Neural crest cell (in vitro differentiated cells): ENCODE measurements around the gene EPB41L4A. TPM values are rescaled to one million over a fixed set of nuclear protein-coding genes. Genes with fewer than 3 reads are reported as not detected.

Source experiments
- DNase-seq: peaks from one replicate; pipeline ENCODE4 v3.0.0; 2021; ENCODE audit warnings: low read depth, mixed read lengths, low spot score
- H3K27ac Mint-ChIP-seq: one replicate; pipeline ENCODE4 v1.8.0; 2021; ENCODE audit warnings: mild to moderate bottlenecking, mixed read lengths; ENCODE audit not compliant: unreplicated experiment
- H3K27me3 Mint-ChIP-seq: 2 replicates; pipeline ENCODE4 v1.8.0; 2021; ENCODE audit warnings: low read depth, mild to moderate bottlenecking, mixed read lengths
- H3K36me3 Mint-ChIP-seq: 2 replicates; pipeline ENCODE4 v1.8.0; 2021; ENCODE audit warnings: low read depth, mild to moderate bottlenecking, mixed read lengths
- H3K4me1 Mint-ChIP-seq: 2 replicates; pipeline ENCODE4 v1.8.0; 2021; ENCODE audit warnings: mixed read lengths
- H3K4me3 Mint-ChIP-seq: one replicate; pipeline ENCODE4 v1.8.0; 2021; ENCODE audit warnings: mild to moderate bottlenecking, mixed read lengths
- H3K9me3 Mint-ChIP-seq: 2 replicates; pipeline ENCODE4 v1.8.0; 2021; ENCODE audit warnings: mixed read lengths
- total RNA-seq: library from RNA; stranded (reverse); gene quantifications from 2 replicates; pipeline ENCODE4 v1.2.1, GENCODE V29; 2021
- TF ChIP-seq, protein P1 (sequence below): fragments of 200-600 bp; sonication (generic); conservative IDR thresholded peaks from 2 replicates; pipeline ENCODE4 v1.5.0; 2021; ENCODE audit warnings: antibody characterized with exemption, mild to moderate bottlenecking

Gene EPB41L4A
- total RNA-seq, 1 donor from 2014 or later = 10.8 TPM

DNA sequence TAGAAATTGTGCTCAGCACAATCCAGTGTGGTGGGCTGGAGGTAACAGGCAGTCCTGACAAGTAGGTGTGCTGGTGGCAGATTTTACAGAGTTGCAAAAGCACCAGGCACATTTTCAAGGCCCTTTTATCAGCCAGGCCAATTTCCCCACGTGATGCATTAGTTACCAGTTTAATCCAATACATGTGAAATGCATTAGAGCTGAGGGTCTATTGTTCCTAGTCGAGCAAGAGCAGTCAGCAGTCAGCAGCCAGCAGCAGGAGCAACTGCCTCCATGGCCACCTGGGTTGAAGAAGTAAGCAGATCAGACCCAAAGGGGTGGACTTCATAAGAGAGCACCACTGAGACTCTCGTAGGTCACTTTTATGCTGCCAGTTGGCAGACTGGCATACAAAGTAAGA is 76.7 kb downstream of the EPB41L4A start:
- TF ChIP-seq, protein P1, sequence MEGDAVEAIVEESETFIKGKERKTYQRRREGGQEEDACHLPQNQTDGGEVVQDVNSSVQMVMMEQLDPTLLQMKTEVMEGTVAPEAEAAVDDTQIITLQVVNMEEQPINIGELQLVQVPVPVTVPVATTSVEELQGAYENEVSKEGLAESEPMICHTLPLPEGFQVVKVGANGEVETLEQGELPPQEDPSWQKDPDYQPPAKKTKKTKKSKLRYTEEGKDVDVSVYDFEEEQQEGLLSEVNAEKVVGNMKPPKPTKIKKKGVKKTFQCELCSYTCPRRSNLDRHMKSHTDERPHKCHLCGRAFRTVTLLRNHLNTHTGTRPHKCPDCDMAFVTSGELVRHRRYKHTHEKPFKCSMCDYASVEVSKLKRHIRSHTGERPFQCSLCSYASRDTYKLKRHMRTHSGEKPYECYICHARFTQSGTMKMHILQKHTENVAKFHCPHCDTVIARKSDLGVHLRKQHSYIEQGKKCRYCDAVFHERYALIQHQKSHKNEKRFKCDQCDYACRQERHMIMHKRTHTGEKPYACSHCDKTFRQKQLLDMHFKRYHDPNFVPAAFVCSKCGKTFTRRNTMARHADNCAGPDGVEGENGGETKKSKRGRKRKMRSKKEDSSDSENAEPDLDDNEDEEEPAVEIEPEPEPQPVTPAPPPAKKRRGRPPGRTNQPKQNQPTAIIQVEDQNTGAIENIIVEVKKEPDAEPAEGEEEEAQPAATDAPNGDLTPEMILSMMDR = no peak
- H3K27ac Mint-ChIP-seq = no peak overlapping the region
- peaks cover 19% of the 10 kb centered on the region for H3K4me1 Mint-ChIP-seq
- DNase-seq = no peak
- no peak overlapping the region for H3K4me3 Mint-ChIP-seq
- no peaks in the 10 kb centered on the region for H3K9me3 Mint-ChIP-seq
- no peaks in the 10 kb centered on the region for H3K36me3 Mint-ChIP-seq
- H3K27me3 Mint-ChIP-seq = no peaks in the 10 kb centered on the region

DNA sequence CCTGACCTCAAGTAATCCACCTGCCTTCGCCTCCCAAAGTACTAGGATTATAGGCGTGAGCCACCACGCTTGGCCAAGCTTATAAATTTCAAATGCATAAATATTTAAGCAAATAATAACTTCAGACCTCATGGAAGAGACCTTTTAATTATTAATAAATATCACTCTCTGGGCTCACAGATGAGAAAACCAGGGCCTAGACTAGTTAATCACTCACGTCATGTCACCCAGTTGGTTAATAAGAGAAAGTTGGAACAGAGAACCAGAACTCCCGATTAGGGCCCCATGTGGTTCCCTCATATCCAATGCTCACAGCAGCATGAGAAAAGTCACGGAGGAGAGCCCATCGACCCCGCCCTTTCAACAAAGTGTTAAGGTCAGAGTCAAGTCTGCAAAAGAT is 79.3 kb downstream of the EPB41L4A start:
- Mint-ChIP-seq H3K27ac (no peak overlapping the region), H3K9me3 (no peaks in the 10 kb centered on the region), H3K4me3 (no peak overlapping the region), H3K4me1 (peaks cover 19% of the 10 kb centered on the region), H3K27me3 (no peaks in the 10 kb centered on the region), H3K36me3 (no peaks in the 10 kb centered on the region)
- no peak for DNase-seq
- TF ChIP-seq, protein P1 = no peak

DNA sequence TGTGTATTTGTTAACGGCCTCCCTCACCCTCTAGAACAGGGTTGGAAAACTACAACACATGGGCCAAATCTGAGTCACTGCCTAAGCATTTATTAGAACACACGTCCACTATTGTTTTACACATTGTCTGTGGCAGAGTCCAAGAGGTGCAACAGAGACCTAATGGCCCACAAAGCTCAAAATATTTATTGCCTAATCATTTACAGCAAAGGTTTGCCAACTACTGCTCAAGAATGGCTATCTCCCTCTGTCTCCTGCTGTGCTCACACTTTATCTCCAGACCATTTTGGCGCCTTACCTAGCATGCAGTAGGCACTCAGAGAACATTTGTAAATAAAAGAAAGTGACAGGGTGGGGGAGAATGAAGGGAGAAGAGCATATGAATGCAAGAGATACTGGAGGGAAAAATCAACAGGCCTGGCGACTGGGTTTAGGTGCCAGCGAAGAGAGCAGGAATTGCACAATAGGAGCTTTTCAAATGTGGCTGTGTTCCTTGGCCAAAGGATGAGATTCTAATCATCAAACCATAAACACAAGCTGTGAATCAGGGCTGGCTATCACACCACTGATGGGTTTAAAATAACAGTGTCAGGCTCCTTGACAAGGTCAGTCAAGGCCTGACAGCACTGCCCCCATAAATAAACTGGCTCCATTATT is 80.3 kb downstream of the EPB41L4A start:
- Mint-ChIP-seq H3K4me1 (peaks cover 19% of the 10 kb centered on the region), H3K36me3 (no peaks in the 10 kb centered on the region), H3K4me3 (no peak overlapping the region), H3K27ac (no peak overlapping the region), H3K27me3 (no peaks in the 10 kb centered on the region), H3K9me3 (no peaks in the 10 kb centered on the region)
- TF ChIP-seq, protein P1 = no peak
- DNase-seq = no peak

DNA sequence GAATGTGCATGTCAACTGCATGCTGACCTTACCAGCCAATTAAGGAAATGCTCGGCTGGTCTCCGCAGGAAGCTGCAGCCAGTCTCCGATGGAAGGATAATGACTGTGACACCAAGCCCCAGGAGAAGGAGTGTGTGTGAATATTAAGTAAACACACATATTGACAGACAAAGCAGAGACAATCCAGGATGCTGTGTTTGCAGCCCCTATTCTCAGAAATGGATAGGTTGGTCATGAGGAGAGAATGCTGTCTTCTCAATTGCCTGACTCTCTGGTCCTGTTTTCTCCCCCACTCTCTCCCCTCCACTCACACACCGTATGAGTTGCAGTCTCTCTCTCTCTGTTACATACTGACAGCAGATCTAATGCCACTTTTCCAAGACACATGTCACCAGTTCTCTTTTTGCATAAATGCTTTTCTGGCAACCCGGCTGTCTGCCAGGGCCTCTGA is 85.7 kb downstream of the EPB41L4A start:
- H3K4me3 Mint-ChIP-seq = no peak overlapping the region
- TF ChIP-seq, protein P1 = no peak
- H3K36me3 Mint-ChIP-seq = no peaks in the 10 kb centered on the region
- DNase-seq = no peak
- H3K4me1 Mint-ChIP-seq = peaks cover 26% of the 10 kb centered on the region
- H3K9me3 Mint-ChIP-seq = no peaks in the 10 kb centered on the region
- no peaks in the 10 kb centered on the region for H3K27me3 Mint-ChIP-seq
- H3K27ac Mint-ChIP-seq = no peak overlapping the region

DNA sequence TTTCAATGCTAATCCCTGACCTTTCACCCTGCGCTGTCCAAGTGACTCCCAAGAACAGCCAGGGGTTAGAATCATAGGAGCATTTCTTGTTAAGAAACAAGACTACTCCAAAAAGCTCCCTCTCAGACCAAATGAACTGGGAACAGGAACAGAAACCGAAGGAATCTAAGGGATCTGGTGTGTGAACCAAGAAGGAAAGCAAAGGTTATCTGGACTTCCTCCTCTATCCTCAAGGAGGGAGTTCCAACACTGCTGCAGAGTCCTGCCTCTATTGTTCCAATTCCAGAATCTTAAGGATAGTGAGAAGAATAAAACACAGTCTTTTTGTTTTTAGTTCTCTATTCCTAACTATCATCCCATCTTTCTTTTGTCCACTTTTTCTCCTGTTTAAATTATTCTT is 87.2 kb downstream of the EPB41L4A start:
- peaks cover 24% of the 10 kb centered on the region for H3K4me1 Mint-ChIP-seq
- TF ChIP-seq, protein P1 = no peak
- no peak overlapping the region for H3K4me3 Mint-ChIP-seq
- DNase-seq = no peak
- H3K9me3 Mint-ChIP-seq = no peaks in the 10 kb centered on the region
- no peaks in the 10 kb centered on the region for H3K36me3 Mint-ChIP-seq
- H3K27ac Mint-ChIP-seq = no peak overlapping the region
- H3K27me3 Mint-ChIP-seq = no peaks in the 10 kb centered on the region
